Measurements from ENCODE around the gene TANC1. TPM values are rescaled to one million over a fixed set of nuclear protein-coding genes. Genes with fewer than 3 reads are reported as not detected.

The TANC1 gene
- total RNA-seq, 1 experiment from 2014 or later: 12.4 TPM

DNA sequence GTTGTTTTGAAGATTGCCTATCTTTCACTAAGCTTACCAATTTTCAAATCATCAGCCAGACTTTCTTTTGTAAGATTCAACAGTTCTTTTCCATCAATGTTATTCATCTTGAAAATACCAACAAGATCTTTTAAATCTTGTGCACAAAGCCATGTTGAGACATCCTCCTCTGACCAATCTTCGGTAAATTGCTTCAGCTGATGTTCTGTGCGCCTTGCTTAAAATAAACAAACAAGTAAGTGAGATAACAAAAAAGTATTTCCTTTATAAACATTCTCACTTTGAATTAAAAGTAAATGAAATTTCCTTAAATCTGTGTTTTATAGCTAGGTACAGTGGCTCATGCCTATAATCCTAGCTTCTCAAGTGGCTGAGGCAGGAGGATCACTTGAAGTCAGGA lies 287.7 kb downstream of the TANC1 start:
- peak; percentile 60 for DNase-seq (ENCODE audit: low read depth)

DNA sequence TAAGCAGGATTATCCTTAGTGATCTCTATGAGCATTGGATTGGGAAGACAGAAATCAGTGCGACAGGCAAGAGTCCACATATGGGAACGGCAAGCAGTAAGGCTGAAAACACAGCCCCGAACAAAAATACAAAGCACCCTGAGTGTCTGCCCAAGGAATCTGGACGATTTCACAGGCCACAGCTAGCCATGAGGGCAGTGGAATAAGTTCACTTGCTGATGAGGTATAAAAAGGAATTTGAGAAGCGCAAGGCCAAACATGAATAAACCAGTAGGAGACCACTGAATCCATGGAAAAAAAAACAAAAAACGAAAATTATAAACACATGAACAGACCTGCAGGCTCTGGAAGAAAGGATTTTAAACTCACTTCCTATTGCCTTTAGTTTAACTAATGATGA lies 293.8 kb downstream of the TANC1 start:
- no peak for DNase-seq (ENCODE audit: low read depth)

DNA sequence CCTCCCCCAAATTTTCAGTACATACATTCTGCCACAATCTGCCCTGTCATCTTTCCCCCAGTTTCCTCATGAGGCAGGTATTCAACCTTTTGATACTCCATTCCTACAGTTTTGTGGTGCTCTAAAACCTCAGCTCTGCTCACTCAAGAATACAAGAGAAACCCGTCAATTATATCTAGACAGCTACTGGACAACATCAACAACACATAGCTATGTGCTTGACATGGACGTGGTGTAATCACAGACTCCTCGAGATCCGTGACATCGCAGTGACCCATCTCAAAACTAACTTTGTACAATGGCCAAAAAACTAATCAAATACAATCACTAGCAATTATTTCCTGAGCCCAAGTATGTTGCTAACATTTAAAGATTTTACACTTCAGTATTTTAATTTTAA lies 294.5 kb downstream of the TANC1 start:
- DNase-seq (ENCODE audit: low read depth): no peak

DNA sequence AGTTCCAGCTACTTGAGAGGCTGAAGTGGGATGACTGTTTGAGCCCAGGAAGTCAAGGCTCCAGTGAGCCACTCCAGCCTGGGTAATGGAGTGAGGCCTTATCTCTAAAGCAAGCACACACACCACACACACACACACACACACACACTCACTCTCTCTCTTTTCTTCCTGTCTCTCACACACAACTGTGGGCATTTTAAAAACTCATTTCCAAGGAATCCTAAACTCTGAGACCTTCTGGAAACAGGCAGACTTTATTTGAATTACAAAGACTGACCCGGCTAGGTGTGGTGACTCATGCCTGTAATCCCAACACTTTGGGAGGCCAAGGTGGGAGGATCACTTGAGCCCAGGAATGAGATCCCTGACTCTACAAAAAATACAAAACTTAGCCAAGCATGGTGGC lies 296.7 kb downstream of the TANC1 start:
- no peak for DNase-seq (ENCODE audit: low read depth)

DNA sequence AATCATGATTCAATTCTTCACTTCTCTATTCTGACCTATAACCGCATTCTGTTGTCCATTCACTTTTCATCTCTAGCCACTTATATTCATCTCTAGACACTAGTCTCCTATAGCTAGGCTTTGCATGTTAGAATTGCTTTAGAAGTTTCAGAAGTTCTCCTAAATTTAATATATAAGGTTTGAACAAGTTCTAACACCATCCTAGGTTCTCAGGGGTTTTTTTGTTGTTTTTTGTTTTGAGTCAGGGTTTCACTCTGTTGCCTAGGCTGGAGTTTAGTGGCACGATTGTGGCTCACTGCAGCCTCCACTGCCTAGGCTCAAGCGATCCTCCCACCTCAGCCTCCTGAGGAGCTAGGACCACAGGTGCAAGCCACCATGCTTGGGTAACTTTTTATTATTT lies 298.1 kb downstream of the TANC1 start:
- no peak for DNase-seq (ENCODE audit: low read depth)

DNA sequence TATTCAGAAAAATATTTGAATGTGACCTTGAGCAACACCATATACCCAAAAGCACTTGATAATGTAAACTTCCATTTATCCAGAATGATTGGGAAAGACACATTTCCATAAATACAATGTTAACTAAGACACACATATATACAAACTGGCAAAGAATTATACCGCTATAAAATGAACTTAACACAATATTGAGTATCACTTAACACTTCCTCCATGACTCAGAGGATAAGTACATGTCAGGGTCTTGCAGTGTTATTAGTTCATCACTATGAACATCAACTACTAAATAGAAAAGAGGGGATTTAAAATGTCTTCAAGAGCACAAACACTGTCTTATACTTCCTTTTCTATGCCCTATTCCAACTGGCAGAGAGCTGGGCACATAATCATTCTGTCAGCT lies 299.5 kb downstream of the TANC1 start:
- peak; percentile 29 for DNase-seq (ENCODE audit: low read depth)

DNA sequence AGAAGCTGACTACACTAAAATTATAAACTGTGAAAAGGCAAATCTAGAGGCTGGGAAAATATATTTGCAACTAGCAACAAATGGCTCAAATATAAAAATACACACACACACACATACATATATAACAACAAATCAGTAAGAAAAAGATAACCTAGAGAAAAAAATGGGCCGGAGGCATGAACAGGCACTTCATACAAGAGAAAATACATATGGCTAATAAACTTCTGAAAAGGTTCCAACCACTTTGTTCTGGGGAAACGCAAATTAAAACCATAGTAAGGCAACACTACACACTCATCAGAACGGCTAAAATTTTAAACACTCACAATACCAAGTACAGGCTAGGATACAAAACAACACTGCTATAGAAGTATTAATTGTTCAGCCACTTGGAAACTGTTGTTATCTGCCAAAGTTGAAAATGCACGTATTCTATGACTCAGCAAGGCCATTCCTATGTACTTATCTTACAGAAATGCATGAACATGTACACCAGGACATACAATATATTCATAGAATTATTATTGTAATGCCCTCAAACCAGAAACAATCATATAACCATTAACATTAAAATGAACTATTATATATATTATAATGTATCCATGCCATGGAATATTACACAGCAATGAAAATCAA lies 302.4 kb downstream of the TANC1 start:
- DNase-seq (ENCODE audit: low read depth): no peak

DNA sequence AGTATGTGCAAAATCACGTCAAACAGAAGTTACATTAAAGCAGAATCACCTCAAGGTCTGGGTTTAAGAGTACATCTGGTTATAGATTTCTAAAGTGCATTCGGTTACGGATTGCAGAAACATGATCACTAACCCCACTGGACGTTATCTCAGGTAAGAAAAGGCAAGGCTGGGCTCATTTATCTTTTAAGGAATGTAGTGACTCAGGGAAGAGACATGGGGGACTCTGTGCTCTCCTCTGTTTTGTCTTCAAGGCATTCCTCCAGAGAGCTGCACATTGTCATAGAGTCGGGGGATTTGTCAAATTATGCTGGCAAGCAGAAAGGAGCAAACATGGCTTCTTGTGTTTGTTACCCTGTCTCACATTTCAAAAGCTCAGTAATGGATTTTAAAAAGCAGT lies 303.7 kb downstream of the TANC1 start:
- DNase-seq (ENCODE audit: low read depth): no peak

DNA sequence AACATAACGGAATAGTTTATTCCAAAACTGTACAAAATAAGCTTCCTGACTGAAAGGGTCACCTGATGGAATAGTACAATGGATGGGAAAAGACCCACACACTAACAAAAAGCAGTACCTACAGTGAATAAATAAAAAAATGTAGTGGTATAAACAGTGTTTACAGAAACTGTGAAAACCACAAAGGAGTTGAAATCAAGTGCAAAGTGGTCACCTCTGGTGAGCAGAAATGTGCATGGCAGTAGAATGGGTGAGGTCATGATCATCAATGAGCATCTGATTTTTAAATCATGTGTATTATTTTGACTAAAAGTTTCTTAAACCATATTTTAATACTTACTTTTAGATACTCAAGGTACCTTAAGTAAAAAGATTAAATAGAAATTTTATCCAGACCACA lies 306.7 kb downstream of the TANC1 start:
- DNase-seq (ENCODE audit: low read depth): no peak

DNA sequence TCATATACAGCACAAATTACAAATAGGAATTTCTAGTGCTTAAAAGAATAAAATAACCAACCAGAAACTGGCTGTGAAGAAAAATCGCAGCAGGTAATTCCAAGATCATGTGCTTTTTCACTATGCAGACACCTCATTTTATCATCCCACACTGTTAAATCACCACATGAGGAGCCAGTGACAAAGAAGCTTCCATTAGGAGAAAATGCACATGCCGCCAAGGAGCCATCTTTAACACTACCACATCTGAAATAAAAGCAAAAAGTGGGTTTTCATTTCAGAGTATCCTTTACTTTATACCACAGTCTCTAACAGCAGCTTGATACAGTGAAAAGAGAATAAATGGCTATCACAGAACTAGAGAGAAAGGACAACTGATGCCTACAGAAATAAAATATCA lies 311.3 kb downstream of the TANC1 start:
- DNase-seq (ENCODE audit: low read depth): no peak

DNA sequence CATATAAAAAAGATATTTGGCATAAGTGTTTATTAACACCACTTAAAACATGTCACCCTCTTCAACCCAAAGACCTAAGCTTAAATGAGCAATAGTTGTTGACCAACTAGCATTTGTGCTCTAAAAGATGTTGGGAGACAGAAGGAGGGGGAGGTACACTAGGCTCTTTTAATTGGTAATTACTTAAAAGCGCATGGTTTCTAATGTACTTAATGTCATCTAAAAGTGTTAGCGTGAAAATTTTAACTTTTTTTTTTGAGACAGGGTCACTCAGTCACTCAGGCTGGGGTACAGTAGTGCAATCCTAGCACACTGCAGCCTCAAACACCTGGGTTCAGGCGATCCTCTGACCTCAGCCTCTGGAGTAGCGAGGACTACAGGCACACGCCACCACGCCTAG lies 312.6 kb downstream of the TANC1 start:
- no peak for DNase-seq (ENCODE audit: low read depth)

Other genes starting within 250 kb of the TANC1 start
- 0.34 TPM in 1 of 2 replicates, not detected in the other for gene DAPL1, start 173.3 kb upstream of the TANC1 start, total RNA-seq (2014; rRNA removed)

Data from LHCN-M2 (cell line).